HCT116 (cell line): Measurements from ENCODE around the gene GMPPA. TPM values are rescaled to one million over a fixed set of nuclear protein-coding genes. Genes with fewer than 3 reads are reported as not detected.

Experiments used
- ATAC-seq: fragments of 200-7000 bp; cut with Tn5 transposase; 2 replicates; pipeline ENCODE4 v1.9.1; 2020; ENCODE audit warnings: mild to moderate bottlenecking, moderate library complexity
- BruUV-seq: library from RNA; stranded (reverse); fragments of 400-500 nt; replicated peaks from 2 replicates; lab custom pipeline; 2021; lab: Mats Ljungman, UMichigan
- CTCF ChIA-PET: fragments of 300-600 bp; sonication (Branson Sonifier 250); formaldehyde crosslinking; loops from one replicate; lab custom pipeline; 2021; ENCODE audit warnings: antibody characterized with exemption; lab: Charles Lee
- POLR2A ChIA-PET: fragments of 300-600, 350-600 bp; sonication (Branson Sonifier 250); formaldehyde crosslinking; loops from one replicate; lab custom pipeline; 2021; ENCODE audit warnings: antibody characterized with exemption; lab: Charles Lee
- RAD21 ChIA-PET, 2 experiments: fragments of 300-600 bp; sonication (Branson Sonifier 250); formaldehyde crosslinking; loops; one replicate each; lab custom pipeline; 2023; ENCODE audit warnings: low total read pairs in 2 of 2; ENCODE audit not compliant: uncharacterized antibody in 2 of 2, unreplicated experiment in 2 of 2, low non-redundant PET in 1 of 2; lab: Charles Lee
- DNase-seq: peaks from one replicate; pipeline ENCODE4 v3.0.0-alpha.2; 2010; ENCODE audit warnings: low read depth, low spot score
- H2AFZ ChIP-seq: fragments of 200-600 bp; shearing (Covaris generic), sonication (generic); 2 replicates; pipeline ENCODE4 v1.6.1; 2017; ENCODE audit warnings: low read depth, mixed run types, mixed read lengths, antibody characterized with exemption, low read length; ENCODE audit not compliant: poor library complexity, severe bottlenecking
- H3K27ac ChIP-seq: 2 replicates; pipeline ENCODE4 v1.5.1; 2012; ENCODE audit warnings: low read depth, low read length
- H3K27me3 ChIP-seq: fragments of 200-600 bp; sonication (generic); 2 replicates; pipeline ENCODE4 v1.6.1; 2016; ENCODE audit warnings: mixed run types, low read length, mixed read lengths; ENCODE audit not compliant: insufficient read depth
- H3K36me3 ChIP-seq, 2 experiments: fragments of 200-500 bp in 1 of 2; fragments of 200-600 bp in 1 of 2; sonication (Bioruptor generic) in 1 of 2; sonication (generic) in 1 of 2; 2 replicates each; pipeline versions ENCODE4 v1.5.1 to v1.6.1; 2014 to 2016; ENCODE audit warnings: low read length in 2 of 2, inconsistent platforms in 1 of 2, mixed read lengths in 1 of 2, mixed run types in 1 of 2; ENCODE audit not compliant: insufficient read depth in 2 of 2, control insufficient read depth in 1 of 2
- H3K4me1 ChIP-seq, 2 experiments: fragments of 200-600 bp in 1 of 2; sonication (generic) in 1 of 2; 2 replicates each; pipeline versions ENCODE4 v1.5.1 to v1.6.1; 2012 to 2017; ENCODE audit warnings: low read length in 2 of 2, inconsistent platforms in 1 of 2, mild to moderate bottlenecking in 1 of 2, mixed read lengths in 1 of 2, mixed run types in 1 of 2, moderate library complexity in 1 of 2; ENCODE audit not compliant: insufficient read depth in 2 of 2, control insufficient read depth in 1 of 2
- H3K4me2 ChIP-seq: fragments of 200-600 bp; sonication (generic); 2 replicates; pipeline ENCODE4 v1.6.1; 2017; ENCODE audit warnings: mixed run types, low read length, mixed read lengths
- H3K4me3 ChIP-seq, 2 experiments: fragments of 200-600 bp in 1 of 2; sonication (generic) in 1 of 2; replicated peaks in 1 of 2; 2 replicates each; pipeline ENCODE4 v1.5.1; 2011 to 2016; ENCODE audit warnings: low read length in 2 of 2, control low read depth in 1 of 2, low read depth in 1 of 2, mild to moderate bottlenecking in 1 of 2, mixed read lengths in 1 of 2, mixed run types in 1 of 2
- H3K79me2 ChIP-seq: fragments of 200-600 bp; sonication (generic); 2 replicates; pipeline ENCODE4 v1.6.1; 2017; ENCODE audit warnings: mild to moderate bottlenecking, mixed run types, low read length, moderate library complexity, mixed read lengths; ENCODE audit not compliant: insufficient read depth
- H3K9ac ChIP-seq: fragments of 200-600 bp; sonication (generic); 2 replicates; pipeline ENCODE4 v1.6.1; 2016; ENCODE audit warnings: low read length, mixed read lengths
- H3K9me2 ChIP-seq: fragments of 200-600 bp; sonication (generic), shearing (Covaris generic); 2 replicates; pipeline ENCODE4 v1.6.1; 2017; ENCODE audit warnings: mixed run types, mild to moderate bottlenecking, moderate library complexity; ENCODE audit not compliant: insufficient read depth
- H3K9me3 ChIP-seq, 2 experiments: fragments of 200-500 bp in 1 of 2; fragments of 200-600 bp in 1 of 2; sonication (Bioruptor generic) in 1 of 2; sonication (generic) in 1 of 2; 2 replicates each; pipeline ENCODE4 v1.6.1; 2014 to 2017; ENCODE audit warnings: low read length in 2 of 2, mixed read lengths in 2 of 2, inconsistent platforms in 1 of 2, low read depth in 1 of 2, mild to moderate bottlenecking in 1 of 2, mixed run types in 1 of 2, moderate library complexity in 1 of 2; ENCODE audit not compliant: control insufficient read depth in 1 of 2, insufficient read depth in 1 of 2
- H4K20me1 ChIP-seq: fragments of 200-600 bp; sonication (generic), shearing (Covaris generic); 2 replicates; pipeline ENCODE4 v1.6.1; 2017; ENCODE audit warnings: mixed run types, mild to moderate bottlenecking, moderate library complexity; ENCODE audit not compliant: insufficient read depth
- CBX3 ChIP-seq: IDR thresholded peaks from 2 replicates; pipeline ENCODE4 v1.6.1; 2012; ENCODE audit warnings: low read depth
- CEBPB ChIP-seq: IDR thresholded peaks from 2 replicates; pipeline ENCODE4 v1.6.1; 2012; ENCODE audit warnings: low read depth
- EGR1 ChIP-seq: IDR thresholded peaks from 2 replicates; pipeline ENCODE4 v1.6.1; 2012; ENCODE audit warnings: low read depth
- ELF1 ChIP-seq: IDR thresholded peaks from 2 replicates; pipeline ENCODE4 v1.6.1; 2012; ENCODE audit warnings: low read depth, borderline replicate concordance
- EZH2 ChIP-seq: fragments of 200-600 bp; sonication (generic); IDR thresholded peaks from 2 replicates; pipeline ENCODE4 v1.6.1; 2017; ENCODE audit warnings: antibody characterized with exemption, mixed run types
- FOSL1 ChIP-seq: IDR thresholded peaks from 2 replicates; pipeline ENCODE4 v1.6.1; 2012; ENCODE audit warnings: low read depth
- JUND ChIP-seq: IDR thresholded peaks from 2 replicates; pipeline ENCODE4 v1.6.1; 2012
- POLR2AphosphoS5 ChIP-seq: IDR thresholded peaks from 2 replicates; pipeline ENCODE4 v1.6.1; 2011; ENCODE audit warnings: mild to moderate bottlenecking, low read depth, low read length, moderate library complexity
- RAD21 ChIP-seq: IDR thresholded peaks from 2 replicates; pipeline ENCODE4 v1.6.1; 2012; ENCODE audit warnings: low read depth, mild to moderate bottlenecking
- SIN3A ChIP-seq: IDR thresholded peaks from 2 replicates; pipeline ENCODE4 v1.6.1; 2012; ENCODE audit warnings: low read depth
- SP1 ChIP-seq: IDR thresholded peaks from 2 replicates; pipeline ENCODE4 v1.6.1; 2012; ENCODE audit warnings: low read depth
- SRF ChIP-seq: IDR thresholded peaks from 2 replicates; pipeline ENCODE4 v1.6.1; 2012; ENCODE audit warnings: low read depth
- YY1 ChIP-seq: IDR thresholded peaks from 2 replicates; pipeline ENCODE4 v1.6.1; 2011; ENCODE audit warnings: low read length, low read depth, moderate library complexity, mild to moderate bottlenecking; ENCODE audit not compliant: insufficient replicate concordance; ENCODE audit errors: extremely low read depth
- ZFX ChIP-seq: fragments of 450-650 bp; IDR thresholded peaks from 2 replicates; pipeline ENCODE4 v1.6.1; 2017
- ZNF274 ChIP-seq: fragments of 200-500 bp; sonication (Bioruptor generic); IDR thresholded peaks from 2 replicates; pipeline ENCODE4 v1.6.1; 2014; ENCODE audit warnings: mild to moderate bottlenecking, low read depth, low read length, inconsistent platforms
- intact Hi-C: fragments of 100-400 bp; cut with micrococcal nuclease; formaldehyde crosslinking; loops from 2 replicates; pipeline ENCODE4 v1.10.0; 2022
- total RNA-seq: library from RNA; stranded (reverse); gene quantifications from one replicate; pipeline ENCODE4 v1.2.1, GENCODE V29; 2021; ENCODE audit not compliant: unreplicated experiment
- TF ChIP-seq, protein P1 (sequence below), 3 experiments: fragments of 200-600 bp in 1 of 3; sonication (generic) in 1 of 3; IDR thresholded peaks in 2 of 3; conservative IDR thresholded peaks in 1 of 3; 2 replicates each; pipeline ENCODE4 v1.5.1; 2012 to 2017; ENCODE audit warnings: low read depth in 2 of 3, low read length in 2 of 3, antibody characterized with exemption in 1 of 3, borderline replicate concordance in 1 of 3, control low read depth in 1 of 3, mild to moderate bottlenecking in 1 of 3, mixed read lengths in 1 of 3, mixed run types in 1 of 3, moderate library complexity in 1 of 3; ENCODE audit not compliant: insufficient read depth in 1 of 3
- TF ChIP-seq, protein P2 (sequence below): IDR thresholded peaks from 2 replicates; pipeline ENCODE4 v1.6.1; 2012; ENCODE audit warnings: low read depth
- TF ChIP-seq, protein P3 (sequence below): IDR thresholded peaks from 2 replicates; pipeline ENCODE4 v1.6.1; 2012

Gene GMPPA
- total RNA-seq, 1 experiment from 2014 or later: 71.8 TPM

DNA sequence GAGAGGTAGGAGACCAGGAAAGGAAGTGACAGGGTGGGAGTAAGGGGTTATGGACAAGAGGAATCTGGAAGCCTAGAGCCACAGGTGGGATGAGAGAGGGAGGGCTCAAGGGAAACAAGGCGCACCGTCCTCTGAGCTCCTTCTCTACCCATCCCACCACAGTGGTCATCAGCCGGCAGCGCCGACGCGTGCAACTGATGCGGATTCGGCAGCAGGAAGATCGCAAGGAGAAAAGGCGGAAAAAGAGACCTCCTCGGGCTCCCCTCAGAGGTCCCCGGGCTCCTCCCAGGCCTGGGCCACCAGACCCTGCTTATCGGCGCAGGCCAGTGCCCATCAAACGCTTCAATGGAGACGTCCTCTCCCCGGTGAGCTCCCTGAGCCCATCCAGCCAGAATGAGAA lies 50.3 kb downstream of the GMPPA start:
- ATAC-seq: no peak
- no TSS peak for BruUV-seq
- Histone ChIP-seq H3K4me3 (no peak overlapping the region), H3K9me3 (no peaks in the 10 kb centered on the region), H2AFZ (no peak overlapping the region), H3K9me2 (no peaks in the 10 kb centered on the region), H4K20me1 (no peaks in the 10 kb centered on the region), H3K9ac (no peak overlapping the region), H3K4me2 (no peak overlapping the region), H3K27me3 (no peaks in the 10 kb centered on the region), H3K4me1 (peaks cover 3 to 26% of the 10 kb centered on the region in 2 experiments; a peak in 3 of 4 replicates), H3K36me3 (peaks cover 2 to 6% of the 10 kb centered on the region in 2 experiments; a peak in 1 of 4 replicates), H3K27ac (no peak overlapping the region), H3K79me2 (peaks cover 18% of the 10 kb centered on the region; the same call in 1 of the 2 replicates)
- intact Hi-C loops: no loop called here
- no peak for TF ChIP-seq ZNF274
- TF ChIP-seq POLR2AphosphoS5: no peak
- TF ChIP-seq, protein P1, sequence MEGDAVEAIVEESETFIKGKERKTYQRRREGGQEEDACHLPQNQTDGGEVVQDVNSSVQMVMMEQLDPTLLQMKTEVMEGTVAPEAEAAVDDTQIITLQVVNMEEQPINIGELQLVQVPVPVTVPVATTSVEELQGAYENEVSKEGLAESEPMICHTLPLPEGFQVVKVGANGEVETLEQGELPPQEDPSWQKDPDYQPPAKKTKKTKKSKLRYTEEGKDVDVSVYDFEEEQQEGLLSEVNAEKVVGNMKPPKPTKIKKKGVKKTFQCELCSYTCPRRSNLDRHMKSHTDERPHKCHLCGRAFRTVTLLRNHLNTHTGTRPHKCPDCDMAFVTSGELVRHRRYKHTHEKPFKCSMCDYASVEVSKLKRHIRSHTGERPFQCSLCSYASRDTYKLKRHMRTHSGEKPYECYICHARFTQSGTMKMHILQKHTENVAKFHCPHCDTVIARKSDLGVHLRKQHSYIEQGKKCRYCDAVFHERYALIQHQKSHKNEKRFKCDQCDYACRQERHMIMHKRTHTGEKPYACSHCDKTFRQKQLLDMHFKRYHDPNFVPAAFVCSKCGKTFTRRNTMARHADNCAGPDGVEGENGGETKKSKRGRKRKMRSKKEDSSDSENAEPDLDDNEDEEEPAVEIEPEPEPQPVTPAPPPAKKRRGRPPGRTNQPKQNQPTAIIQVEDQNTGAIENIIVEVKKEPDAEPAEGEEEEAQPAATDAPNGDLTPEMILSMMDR (IDR thresholded peaks at IDR 0.05 in 2 of 3, conservative IDR thresholded peaks at IDR 0.05 in 1 of 3; ENCODE audit: borderline replicate concordance in 1 of 3, insufficient read depth in 1 of 3, low read depth in 2 of 3, low read length in 2 of 3): no peak
- no peak for TF ChIP-seq EZH2
- TF ChIP-seq, protein P2, sequence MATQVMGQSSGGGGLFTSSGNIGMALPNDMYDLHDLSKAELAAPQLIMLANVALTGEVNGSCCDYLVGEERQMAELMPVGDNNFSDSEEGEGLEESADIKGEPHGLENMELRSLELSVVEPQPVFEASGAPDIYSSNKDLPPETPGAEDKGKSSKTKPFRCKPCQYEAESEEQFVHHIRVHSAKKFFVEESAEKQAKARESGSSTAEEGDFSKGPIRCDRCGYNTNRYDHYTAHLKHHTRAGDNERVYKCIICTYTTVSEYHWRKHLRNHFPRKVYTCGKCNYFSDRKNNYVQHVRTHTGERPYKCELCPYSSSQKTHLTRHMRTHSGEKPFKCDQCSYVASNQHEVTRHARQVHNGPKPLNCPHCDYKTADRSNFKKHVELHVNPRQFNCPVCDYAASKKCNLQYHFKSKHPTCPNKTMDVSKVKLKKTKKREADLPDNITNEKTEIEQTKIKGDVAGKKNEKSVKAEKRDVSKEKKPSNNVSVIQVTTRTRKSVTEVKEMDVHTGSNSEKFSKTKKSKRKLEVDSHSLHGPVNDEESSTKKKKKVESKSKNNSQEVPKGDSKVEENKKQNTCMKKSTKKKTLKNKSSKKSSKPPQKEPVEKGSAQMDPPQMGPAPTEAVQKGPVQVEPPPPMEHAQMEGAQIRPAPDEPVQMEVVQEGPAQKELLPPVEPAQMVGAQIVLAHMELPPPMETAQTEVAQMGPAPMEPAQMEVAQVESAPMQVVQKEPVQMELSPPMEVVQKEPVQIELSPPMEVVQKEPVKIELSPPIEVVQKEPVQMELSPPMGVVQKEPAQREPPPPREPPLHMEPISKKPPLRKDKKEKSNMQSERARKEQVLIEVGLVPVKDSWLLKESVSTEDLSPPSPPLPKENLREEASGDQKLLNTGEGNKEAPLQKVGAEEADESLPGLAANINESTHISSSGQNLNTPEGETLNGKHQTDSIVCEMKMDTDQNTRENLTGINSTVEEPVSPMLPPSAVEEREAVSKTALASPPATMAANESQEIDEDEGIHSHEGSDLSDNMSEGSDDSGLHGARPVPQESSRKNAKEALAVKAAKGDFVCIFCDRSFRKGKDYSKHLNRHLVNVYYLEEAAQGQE: no peak
- TF ChIP-seq RAD21: no peak
- TF ChIP-seq, protein P3, sequence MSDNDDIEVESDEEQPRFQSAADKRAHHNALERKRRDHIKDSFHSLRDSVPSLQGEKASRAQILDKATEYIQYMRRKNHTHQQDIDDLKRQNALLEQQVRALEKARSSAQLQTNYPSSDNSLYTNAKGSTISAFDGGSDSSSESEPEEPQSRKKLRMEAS: no peak
- no peak for TF ChIP-seq SP1
- no peak for TF ChIP-seq SRF
- TF ChIP-seq ZFX: no peak
- TF ChIP-seq EGR1: no peak
- TF ChIP-seq FOSL1: no peak
- TF ChIP-seq CBX3: no peak
- TF ChIP-seq YY1: no peak
- TF ChIP-seq CEBPB: no peak
- TF ChIP-seq JUND: no peak
- TF ChIP-seq ELF1: no peak
- no peak for TF ChIP-seq SIN3A
- POLR2A ChIA-PET: no interaction called here
- DNase-seq: no peak
- CTCF ChIA-PET: interaction anchor here (2.0 kb wide), 1 partner anchor 11 kb away, joined by 6 read pairs; no protein-coding TSS in a partner anchor
- RAD21 ChIA-PET: no interaction called here
